HG02981 (cell line): ENCODE data around the gene EIF4E2.

Experiments used
- ATAC-seq: cut with Tn5 transposase; IDR thresholded peaks from one replicate; pipeline ENCODE4 v1.9.1; 2021; ENCODE audit warnings: mild to moderate bottlenecking, moderate library complexity; ENCODE audit not compliant: unreplicated experiment

The EIF4E2 gene

GRCh38 chr2:232537079-232537478, 13.4 kb upstream of the EIF4E2 start:
- no peak for ATAC-seq

DNA sequence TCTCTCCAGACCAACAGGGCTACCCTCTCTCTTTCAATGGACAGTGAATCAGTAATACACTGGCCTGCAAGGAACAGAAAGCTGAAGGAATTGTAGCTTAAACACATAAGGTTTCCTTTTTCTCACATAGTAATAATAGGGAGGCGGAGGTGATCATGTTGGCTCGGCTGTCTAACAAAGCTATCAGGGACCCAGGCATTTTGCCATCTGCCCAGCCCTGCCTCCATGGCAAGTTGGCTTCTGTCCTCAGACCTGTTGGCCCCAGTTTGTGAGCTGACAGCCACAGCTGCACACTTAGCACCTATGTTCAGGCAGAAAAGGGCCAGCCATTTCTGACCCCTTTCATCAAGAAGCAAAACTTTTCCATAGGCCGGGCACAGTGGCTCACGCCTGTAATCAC, 13.0 kb upstream of the EIF4E2 start:
- ATAC-seq, result no peak

DNA sequence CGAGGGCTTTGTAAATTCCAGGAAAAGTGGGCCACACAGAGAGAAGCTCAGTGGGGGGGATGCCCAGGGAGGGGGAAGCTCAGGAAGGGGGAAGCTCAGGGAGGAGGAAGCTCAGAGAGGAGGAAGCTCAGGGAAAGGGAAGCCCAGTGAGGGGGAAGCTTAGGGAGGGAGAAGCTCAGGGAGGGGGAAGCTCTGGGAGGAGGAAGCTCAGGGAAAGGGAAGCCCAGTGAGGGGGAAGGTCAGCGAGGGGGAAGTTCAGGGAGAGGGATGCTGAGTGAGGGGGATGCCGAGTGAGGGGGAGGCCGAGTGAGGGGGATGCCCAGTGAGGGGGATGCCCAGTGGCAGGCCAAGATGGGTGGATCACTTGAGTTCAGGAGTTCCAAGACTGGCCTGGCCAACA, 11.8 kb upstream of the EIF4E2 start:
- no peak for ATAC-seq

DNA sequence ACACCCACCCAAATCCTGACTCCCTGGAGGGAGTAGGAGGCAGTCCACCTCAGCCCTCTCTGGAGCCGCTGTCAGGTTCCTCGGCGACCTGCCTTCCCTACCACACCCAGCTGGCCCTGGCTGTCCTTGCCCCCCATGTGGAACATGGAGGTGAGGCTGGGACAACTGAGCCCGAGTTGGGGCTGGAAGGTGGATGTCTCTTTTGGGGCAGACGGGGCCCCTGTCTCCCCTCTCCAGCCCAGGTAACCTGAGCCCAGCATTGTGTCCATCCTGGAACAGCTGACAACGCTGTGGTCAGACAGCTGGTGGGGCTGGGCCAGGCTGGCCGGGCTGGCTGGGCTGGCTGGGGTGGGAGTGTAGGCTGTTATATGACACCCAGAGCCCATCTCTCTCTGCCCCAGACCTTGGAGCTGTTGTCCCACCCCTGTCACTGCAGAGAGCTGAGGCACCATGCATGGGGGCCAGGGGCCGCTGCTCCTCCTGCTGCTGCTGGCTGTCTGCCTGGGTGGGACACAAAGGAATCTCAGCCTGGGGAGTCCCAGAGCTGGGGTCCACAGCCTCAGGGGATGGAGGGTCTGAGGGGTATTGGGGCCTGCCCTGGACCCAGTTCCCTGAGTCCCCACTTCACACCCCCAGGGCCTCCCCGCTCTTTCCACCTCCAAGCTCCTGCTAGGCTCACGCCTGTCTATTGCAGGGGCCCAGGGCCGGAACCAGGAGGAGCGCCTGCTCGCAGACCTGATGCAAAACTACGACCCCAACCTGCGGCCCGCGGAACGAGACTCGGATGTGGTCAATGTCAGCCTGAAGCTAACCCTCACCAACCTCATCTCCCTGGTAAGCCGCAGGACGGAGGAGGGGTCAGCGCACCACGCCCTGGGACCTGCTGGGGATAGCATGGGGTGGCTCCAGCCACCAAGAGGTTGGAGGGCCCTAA, 10.9 kb upstream of the EIF4E2 start, which contains the start of gene CHRNG:
TSS of gene CHRNG (plus strand) at position 395 of the 934 bp plus-strand sequence. CDS start at position 451, 56 bp downstream.
- no peak for ATAC-seq

DNA sequence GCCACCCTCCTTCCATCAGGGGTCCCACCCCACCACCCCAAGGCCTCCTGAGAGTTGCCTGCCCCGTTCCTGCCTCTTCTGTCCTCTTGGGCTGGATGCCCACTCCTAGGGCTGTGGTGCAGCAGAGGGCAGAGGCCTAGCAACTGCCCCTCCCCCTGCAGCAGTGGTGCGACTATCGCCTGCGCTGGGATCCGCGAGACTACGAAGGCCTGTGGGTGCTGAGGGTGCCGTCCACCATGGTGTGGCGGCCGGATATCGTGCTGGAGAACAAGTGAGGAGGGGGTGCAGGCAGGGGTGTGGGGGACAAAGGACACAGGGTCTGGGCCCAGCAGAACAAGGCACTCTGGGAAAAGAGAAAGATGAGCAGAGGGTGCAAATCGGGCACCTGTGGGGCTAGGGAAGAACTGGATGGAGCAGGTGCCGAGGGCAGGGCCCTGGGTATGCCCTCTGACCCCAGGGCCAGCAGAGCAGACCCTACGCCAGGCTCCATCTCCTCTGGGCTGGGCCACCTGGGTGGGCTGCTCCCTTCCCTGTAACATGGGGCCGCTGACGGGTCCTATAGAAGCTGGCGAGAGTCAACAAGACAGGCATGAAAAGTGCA, 9.9 kb upstream of the EIF4E2 start:
- no peak for ATAC-seq

DNA sequence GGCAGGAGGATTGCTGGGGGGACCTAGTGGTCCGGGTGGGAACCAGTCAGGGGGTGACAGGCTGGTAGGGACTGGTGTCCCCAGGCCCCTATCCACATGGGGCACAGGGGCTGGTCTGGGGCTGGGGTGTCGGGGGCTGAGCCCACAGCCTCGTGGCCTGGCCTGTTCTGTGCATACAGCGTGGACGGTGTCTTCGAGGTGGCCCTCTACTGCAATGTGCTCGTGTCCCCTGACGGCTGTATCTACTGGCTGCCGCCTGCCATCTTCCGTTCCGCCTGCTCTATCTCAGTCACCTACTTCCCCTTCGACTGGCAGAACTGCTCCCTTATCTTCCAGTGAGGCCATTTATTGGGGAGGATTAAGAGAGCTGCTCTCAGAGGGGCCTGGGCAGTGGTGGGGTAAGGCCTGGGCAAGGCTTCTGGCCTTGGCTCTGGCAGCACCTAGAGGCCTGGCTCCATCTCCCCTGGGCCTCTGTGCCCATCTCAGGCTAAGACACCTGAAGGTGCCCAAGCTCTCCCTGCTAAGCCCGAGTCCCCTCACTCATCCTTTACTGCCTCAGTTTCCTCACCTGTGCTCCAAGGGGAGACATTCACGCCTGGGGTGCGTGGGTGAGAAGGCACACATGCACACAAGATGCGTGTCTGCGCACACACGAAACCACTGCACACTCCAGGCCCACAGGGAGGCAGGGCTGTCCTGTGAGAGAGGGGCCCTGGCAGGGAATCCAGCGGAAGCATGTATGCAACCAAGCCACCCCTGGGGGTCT, 9.1 kb upstream of the EIF4E2 start:
- ATAC-seq, result no peak

DNA sequence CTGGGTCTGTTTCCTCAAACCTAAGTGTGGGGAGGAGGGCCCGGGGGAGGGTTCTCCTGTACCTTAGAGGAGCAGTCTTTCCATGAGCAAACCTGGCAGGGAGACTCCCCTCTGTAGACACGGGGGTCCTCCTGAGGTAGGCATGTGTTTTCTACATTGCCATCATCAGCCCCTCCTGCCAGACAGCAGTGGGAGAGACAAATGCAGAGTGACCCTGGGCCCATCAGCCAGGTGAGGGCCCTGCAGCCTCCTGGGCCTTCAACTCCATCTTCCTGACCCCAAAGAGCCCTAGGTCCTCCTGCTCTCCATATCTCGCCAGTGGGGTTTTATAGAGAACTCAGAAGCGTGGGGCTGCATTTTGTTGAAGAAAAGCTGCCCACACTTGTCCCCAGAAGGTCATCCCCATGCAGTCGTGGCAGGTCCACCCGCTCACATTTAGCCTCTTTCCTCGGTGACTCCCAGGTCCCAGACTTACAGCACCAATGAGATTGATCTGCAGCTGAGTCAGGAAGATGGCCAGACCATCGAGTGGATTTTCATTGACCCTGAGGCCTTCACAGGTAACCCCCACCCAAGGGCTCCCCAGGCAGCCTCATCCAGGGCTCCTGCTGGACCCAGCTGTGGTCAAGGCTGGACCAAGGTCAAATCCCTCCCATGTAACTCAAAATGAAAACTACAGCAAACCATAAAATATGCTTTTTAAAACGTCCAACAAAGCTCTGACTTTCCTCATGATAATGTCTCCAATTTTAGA, 8.4 kb upstream of the EIF4E2 start:
- no peak for ATAC-seq

- ATAC-seq, result no peak
Observed at GRCh38 chr2:232542715-232543467, 7.6 kb upstream of the EIF4E2 start.

- no peak for ATAC-seq
Observed at GRCh38 chr2:232543491-232543890, 7.0 kb upstream of the EIF4E2 start.

GRCh38 chr2:232543928-232544631, 6.4 kb upstream of the EIF4E2 start:
- no peak for ATAC-seq

- ATAC-seq, result no peak
Observed at GRCh38 chr2:232544674-232545073, 5.8 kb upstream of the EIF4E2 start.

DNA sequence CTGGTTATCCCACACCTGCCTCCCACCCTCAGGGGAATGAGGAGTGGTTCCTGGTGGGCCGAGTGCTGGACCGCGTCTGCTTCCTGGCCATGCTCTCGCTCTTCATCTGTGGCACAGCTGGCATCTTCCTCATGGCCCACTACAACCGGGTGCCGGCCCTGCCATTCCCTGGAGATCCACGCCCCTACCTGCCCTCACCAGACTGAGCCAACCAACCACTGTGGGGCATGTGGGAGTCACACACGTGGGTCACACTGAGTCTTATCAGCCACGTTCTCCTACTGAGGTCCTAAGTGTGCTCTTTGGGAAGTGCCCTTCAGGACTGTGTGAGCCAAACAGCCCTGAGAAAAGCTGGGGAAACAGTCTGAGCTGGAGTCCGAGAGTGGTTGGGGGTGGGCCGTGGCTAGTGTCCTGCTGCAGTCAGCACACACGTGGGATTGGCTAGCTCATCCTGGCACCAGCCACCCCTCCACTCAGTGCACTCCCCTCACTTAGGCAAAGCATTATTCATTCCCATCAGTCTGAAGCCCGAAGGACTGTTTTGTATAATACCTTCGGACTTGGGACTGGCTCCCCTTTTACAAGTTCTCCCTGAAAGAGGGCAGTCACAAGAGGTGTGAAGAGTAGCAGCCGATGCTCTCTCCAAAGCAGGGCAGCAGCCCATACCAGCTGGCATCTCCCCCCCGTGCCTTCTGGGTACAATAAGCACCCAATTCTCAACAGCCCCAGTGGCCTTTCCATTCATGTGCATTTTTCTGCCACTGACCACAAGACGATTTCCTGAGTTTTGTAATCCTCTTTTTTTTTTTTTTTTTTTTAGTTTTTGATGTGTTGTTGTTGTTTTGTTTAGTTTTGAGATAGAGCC, 4.7 kb upstream of the EIF4E2 start:
- ATAC-seq, result no peak

GRCh38 chr2:232547991-232548390, 2.5 kb upstream of the EIF4E2 start:
- no peak for ATAC-seq

DNA sequence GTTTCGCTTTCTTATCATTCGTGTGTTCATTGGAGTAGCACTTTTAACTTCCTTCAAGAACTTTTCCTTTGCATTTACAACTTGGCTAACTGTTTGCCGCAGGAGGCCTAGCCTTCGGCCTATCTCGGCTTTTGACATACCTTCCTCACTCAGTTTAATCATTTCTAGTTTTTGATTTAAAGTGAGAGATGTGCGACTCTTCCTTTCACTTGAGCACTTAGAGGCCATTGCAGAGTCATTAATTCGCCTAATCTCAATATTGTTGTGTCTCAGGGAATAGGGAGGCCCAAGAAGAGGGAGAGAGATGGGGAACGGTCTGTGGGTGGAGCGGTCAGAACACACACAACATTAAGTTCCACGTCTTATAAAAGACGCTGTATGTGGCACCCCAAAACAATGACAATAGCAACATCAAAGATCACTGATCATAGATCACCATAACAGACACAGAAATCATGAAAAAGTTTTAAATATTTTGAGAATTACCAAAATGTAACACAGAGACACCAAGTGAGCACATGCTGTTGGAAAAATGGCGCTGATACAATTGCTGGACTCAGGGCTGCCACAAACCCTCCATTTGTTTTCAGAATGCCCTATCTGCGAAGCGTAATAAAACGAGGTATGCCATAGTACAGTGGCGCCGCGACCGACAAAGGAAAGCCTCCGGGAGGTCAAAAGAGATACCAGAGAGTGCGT, 685 bp upstream of the EIF4E2 start:
- no peak for ATAC-seq

DNA sequence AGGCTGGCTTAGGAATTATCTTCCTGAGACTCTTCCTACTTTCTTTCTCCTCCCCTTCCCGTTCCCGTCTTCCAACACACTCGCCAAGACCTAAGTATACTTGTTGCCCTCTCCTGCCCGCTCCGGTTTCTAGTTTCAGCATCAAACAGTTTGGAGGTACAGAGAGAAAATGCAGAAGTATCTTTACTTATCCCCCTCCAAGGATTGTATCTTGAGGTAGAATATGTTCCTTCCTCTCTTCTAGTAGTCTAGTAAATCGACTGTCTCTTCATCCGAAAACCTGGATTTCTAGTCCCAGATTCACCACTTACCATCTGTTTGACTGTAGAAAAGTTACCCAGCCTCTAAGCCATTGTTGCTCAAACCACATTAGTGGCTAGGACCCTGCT, 755 bp downstream of the EIF4E2 start:
- ATAC-seq, result no peak

GRCh38 chr2:232551776-232552175, 1.3 kb downstream of the EIF4E2 start:
- ATAC-seq, result no peak

GRCh38 chr2:232556426-232556825, 5.9 kb downstream of the EIF4E2 start:
- ATAC-seq, result no peak
